NCI-H460 (cell line): Measurements from ENCODE around the gene PRKAR1A. TPM values are rescaled to one million over a fixed set of nuclear protein-coding genes. Genes with fewer than 3 reads are reported as not detected.
"Not testable (repeated sequence)": the region's sequence is repeated elsewhere in the genome, so short reads cannot be mapped to it uniquely, and the experiment has no call there.

Source experiments
- DNase-seq: peaks from one replicate; pipeline ENCODE4 v3.0.0-alpha.2; 2016; ENCODE audit warnings: low read depth; ENCODE audit errors: extremely low read depth
- total RNA-seq: library from RNA; depleted of rRNA; stranded (reverse); fragments of >200 nt; shearing (Covaris generic); gene quantifications from 2 replicates; pipeline ENCODE4 v1.2.3, GENCODE V29; 2014

The PRKAR1A gene
- total RNA-seq, 1 experiment from 2014 or later, result 397 TPM

DNA sequence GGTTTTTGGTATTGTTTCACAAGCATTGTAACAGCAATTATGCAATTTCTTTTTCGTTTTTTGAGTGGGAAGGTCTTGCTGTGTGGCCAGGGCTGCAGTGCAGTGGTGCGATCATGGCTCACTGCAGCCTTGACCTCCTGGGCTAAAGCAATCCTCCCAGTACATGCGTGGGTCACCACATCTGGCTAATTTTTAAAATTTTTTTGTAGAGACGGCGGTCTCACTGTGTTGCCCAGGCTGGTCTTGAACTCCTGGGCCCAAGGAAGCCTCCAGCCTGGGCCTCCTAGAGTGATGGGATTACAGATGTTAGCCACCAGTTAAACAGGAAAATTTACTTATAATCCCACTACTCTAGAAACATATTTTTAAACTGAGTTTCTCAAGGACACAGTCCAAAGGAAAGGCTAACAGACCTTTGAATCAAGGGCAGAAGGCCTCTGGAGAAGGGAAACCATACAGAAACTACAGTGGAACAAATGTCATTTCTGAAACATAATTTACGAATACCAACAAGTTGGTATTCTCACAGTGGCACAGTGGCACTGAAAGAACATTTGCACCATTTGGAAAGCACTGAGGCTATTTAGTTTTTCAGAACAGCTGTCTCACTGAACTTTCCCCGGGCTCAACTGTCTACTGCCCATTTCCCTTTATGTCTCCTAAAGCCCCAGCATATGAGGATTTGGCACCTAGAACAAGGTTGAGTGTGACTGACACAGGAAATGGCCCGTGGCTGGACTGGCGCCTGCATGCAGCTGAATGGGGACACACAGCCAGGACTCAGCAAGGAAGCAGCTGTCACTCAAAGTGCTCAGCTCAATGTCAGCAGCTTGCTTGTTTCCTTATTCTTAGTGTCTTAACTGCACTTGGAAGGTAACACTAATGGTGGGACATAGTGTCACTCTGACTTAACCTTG is 2.8 kb upstream of the PRKAR1A start:
- DNase-seq, result no peak

DNA sequence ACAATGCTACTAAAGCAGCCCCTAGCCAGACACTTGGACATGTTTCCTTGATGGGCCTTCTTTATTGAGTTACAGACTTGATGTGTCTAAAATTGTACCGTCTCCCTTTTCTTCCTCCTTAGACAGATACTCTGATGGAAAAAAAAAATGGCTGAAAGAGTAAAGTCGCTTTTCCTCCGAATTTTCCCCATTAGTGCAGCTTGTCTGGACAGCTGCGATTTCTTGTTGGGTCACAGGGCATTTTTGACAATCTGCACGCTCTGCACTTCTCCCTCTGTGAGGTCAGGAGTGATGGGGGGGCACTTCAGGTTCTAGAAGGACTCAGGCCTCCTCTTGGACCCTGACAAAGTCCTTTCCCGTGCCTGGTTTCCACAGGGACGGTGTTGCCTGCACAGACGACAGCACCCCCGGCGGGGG is 968 bp upstream of the PRKAR1A start:
- peak; percentile 17 for DNase-seq

DNA sequence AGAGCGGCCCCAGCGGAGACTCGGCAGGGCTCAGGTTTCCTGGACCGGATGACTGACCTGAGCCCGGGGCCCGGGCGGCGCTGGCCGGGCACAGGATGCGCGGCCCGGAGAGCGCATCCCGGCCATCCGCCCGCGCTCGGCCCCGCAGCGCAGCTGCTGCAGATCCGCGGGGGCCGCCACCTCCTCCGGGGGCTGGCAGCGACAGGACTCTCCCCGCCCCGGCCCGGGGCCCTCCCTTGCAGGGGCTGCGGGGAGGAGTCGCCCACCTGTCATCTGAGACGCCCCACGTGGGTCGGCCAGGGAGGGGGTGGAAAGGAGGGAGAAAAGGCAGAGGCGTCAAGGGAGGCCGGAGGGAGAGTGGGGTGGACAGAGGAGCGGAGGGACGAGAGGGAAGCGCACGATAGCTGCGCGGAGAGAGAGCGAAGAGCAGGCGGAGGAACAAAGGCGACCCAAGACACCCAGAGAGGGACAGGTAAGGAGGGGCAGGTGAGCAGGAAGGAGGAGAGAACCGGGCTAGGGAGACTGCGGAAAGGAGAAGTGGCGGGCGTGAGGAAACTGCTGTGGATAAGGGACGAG is 471 bp upstream of the PRKAR1A start:
- DNase-seq, result peak; percentile 26

GRCh38 chr17:68512960-68513474 is 787 bp downstream of the PRKAR1A start:
- peak; percentile 48 for DNase-seq

GRCh38 chr17:68513932-68514331 is 1.7 kb downstream of the PRKAR1A start:
- no peak for DNase-seq

GRCh38 chr17:68514831-68515635 is 2.8 kb downstream of the PRKAR1A start:
- peak; percentile 84 for DNase-seq

GRCh38 chr17:68516732-68517131 is 4.5 kb downstream of the PRKAR1A start:
- no peak for DNase-seq

GRCh38 chr17:68517605-68518004 is 5.4 kb downstream of the PRKAR1A start:
- DNase-seq, result not testable (repeated sequence)

DNA sequence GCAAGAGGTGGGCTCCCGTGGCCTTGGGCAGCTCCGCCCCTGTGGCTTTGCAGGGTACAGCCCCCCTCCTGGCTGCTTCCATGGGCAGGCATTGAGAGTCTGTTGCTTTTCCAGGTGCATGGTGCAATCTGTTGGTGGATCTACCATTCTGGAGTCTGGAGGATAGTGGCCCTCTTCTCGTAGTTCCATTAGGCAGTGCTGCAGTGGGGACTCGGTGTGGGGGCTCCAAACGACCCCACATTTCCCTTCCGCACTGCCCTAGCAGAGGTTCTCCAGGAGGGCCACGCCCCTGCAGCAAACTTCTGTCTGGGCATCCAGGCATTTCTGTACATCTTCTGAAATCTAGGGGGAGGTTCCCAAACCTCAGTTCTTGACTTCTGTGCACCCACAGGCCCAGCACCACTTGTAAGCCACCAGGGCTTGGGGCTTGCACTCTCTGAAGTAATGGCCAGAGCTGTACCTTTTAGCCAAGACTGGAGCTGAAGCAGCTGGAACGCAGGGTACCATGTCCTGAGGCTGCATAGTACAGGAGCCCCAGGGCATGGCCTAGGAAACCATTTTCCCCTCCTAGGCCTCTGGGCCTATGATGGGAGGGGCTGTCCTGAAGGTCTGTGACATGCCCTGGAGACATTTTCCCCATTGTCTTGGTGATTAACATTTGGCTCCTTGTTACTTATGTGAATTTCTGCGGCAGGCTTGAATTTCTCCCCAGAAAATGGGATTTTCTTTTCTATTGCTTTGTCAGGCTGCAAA is 6.0 kb downstream of the PRKAR1A start:
- DNase-seq, result no peak

- not testable (repeated sequence) for DNase-seq
Measured at GRCh38 chr17:68519051-68519450, 6.8 kb downstream of the PRKAR1A start.

DNA sequence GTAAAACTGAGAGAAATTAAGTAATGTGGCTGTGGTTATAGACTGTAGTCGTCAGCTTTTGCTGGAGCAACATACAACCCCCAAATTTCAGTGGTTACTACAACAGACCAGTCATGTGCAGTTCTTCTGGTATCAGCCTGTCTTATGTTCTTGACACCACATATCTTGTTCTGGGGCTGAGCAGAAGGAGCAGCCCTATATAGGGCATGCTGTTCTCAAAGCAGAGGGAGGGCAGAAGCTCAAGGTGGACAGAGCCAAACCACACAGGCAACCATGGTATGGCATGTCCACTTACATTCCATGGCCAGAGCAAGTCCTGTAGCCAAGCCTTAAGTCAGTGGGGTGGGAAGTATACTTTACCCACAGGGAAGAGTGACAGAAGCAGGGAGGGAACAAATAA is 7.7 kb downstream of the PRKAR1A start:
- no peak for DNase-seq

- no peak for DNase-seq
Measured at GRCh38 chr17:68522266-68522665, 10.0 kb downstream of the PRKAR1A start.

DNA sequence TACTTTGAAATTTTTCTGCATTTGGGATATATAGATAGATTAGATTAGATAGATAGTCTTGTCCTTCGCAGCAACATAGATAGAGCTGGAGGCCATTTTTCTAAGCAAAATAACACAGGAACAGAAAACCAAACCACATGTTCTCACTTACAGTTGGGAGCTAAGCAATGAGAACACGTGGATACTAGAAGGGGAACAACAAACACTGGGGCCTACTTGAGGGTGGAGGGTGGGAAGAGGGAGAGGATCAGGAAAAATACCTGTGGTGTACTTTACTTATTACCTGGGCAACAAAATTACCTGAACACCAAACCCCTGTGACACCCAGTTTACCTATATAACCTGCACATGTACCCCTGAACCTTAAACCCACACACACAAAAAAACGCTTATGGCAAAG is 14.3 kb downstream of the PRKAR1A start:
- DNase-seq, result no peak

- no peak for DNase-seq
Measured at GRCh38 chr17:68527314-68527713, 15.1 kb downstream of the PRKAR1A start.

DNA sequence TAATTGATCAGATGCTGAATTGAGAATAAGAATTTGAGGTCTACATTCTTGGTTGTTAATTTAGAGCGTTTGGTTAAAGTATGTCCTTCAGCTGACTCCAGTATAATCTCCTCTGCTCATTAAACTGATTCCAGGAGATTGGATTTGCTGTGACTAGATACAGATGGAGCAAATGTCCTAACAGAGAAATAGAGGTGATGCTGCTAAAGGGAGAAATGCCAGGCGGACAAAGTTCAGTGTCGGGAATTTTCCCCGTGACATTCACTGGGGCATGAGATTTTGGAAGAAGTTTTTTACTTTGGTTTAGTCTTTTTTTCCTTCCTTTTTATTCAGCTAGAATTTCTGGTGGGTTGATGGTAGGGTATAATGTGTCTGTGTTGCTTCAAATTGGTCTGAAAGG is 19.0 kb downstream of the PRKAR1A start:
- no peak for DNase-seq

DNA sequence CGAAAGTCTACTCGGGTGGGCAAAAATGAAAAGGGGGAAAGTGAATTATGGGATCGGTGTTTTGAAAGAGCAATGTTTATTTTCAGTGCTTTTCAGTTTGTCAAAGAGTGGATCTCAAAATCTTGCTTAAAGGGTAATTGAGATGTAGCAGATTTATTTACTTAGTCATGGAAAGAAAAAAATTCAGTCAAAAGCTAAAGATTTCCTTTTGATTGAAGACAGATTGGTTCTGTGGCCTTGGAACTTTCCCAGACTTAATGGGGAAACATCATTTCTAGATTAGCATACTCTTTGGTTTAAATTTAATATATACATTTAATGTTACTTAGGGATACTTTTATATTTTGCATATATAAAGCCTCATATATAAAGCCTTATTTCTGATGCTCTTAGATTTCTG is 20.6 kb downstream of the PRKAR1A start:
- DNase-seq, result no peak

- DNase-seq, result no peak
Measured at GRCh38 chr17:68533887-68534694, 21.9 kb downstream of the PRKAR1A start.

DNA sequence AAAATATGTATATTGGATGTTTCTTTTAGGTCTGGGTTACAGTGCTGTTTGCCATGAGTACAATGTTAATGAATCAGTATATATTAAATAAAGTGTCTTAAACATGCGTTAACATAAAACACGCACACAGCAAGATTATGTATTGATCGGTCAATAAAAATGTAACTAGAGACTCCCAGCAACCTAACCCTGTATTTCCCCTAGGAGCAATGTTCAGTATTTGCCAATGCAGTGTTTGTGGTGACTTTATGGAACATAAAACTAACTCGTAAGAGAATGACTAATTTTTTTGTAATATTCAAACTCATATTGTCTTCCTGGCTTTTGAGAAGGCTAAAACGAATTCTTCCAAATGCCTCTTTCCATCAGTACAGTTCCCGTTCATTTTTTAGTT is 22.5 kb downstream of the PRKAR1A start:
- DNase-seq, result no peak

- no peak for DNase-seq
Measured at GRCh38 chr17:68535922-68536321, 23.7 kb downstream of the PRKAR1A start.
